GM23248 (cell line): ENCODE results near the gene CEACAM1. TPM values are rescaled to one million over a fixed set of nuclear protein-coding genes. Genes with fewer than 3 reads are reported as not detected.

Source experiments
- DNase-seq: peaks from one replicate; pipeline ENCODE4 v3.0.0-alpha.2; 2015
- H2AFZ ChIP-seq: fragments of 200-600 bp; sonication (generic); 2 replicates; pipeline ENCODE4 v1.6.1; 2016; ENCODE audit warnings: antibody characterized with exemption
- H3F3A ChIP-seq: fragments of 200-600 bp; sonication (generic); 2 replicates; pipeline ENCODE4 v1.6.1; 2016; ENCODE audit warnings: mild to moderate bottlenecking, antibody characterized with exemption, mixed run types; ENCODE audit not compliant: insufficient read depth
- H3K27ac ChIP-seq: fragments of 200-600 bp; sonication (generic); 2 replicates; pipeline ENCODE4 v1.5.1; 2016; ENCODE audit warnings: mild to moderate bottlenecking
- H3K27me3 ChIP-seq: fragments of 200-600 bp; sonication (generic); replicated peaks from 2 replicates; pipeline ENCODE4 v1.6.1; 2016; ENCODE audit warnings: mild to moderate bottlenecking; ENCODE audit not compliant: insufficient read depth
- H3K36me3 ChIP-seq: fragments of 200-600 bp; sonication (generic); 2 replicates; pipeline ENCODE4 v1.6.1; 2016; ENCODE audit warnings: low read depth, mild to moderate bottlenecking
- H3K4me1 ChIP-seq: fragments of 200-600 bp; sonication (generic); 2 replicates; pipeline ENCODE4 v1.6.1; 2016; ENCODE audit warnings: mild to moderate bottlenecking; ENCODE audit not compliant: insufficient read depth
- H3K4me2 ChIP-seq: fragments of 200-600 bp; sonication (generic); one replicate; pipeline ENCODE4 v1.6.1; 2016; ENCODE audit warnings: mild to moderate bottlenecking; ENCODE audit not compliant: unreplicated experiment
- H3K4me3 ChIP-seq: fragments of 200-600 bp; sonication (generic); 2 replicates; pipeline ENCODE4 v1.5.1; 2016; ENCODE audit warnings: mild to moderate bottlenecking
- H3K79me2 ChIP-seq: fragments of 200-600 bp; sonication (generic); 2 replicates; pipeline ENCODE4 v1.6.1; 2016; ENCODE audit warnings: mild to moderate bottlenecking; ENCODE audit not compliant: insufficient read depth
- H3K9ac ChIP-seq: fragments of 200-600 bp; sonication (generic); 2 replicates; pipeline ENCODE4 v1.6.1; 2016; ENCODE audit warnings: mild to moderate bottlenecking
- H3K9me2 ChIP-seq: fragments of 200-600 bp; sonication (generic); 2 replicates; pipeline ENCODE4 v1.6.1; 2016; ENCODE audit warnings: mixed run types, mild to moderate bottlenecking, moderate library complexity; ENCODE audit not compliant: insufficient read depth
- H3K9me3 ChIP-seq: fragments of 200-600 bp; sonication (generic); one replicate; pipeline ENCODE4 v1.6.1; 2017; ENCODE audit warnings: low read depth
- H4K20me1 ChIP-seq: fragments of 200-600 bp; sonication (generic); 2 replicates; pipeline ENCODE4 v1.6.0; 2016; ENCODE audit not compliant: insufficient read depth
- EZH2 ChIP-seq: fragments of 200-600 bp; sonication (generic); IDR thresholded peaks from 2 replicates; pipeline ENCODE4 v1.6.1; 2018; ENCODE audit warnings: antibody characterized with exemption, mild to moderate bottlenecking; ENCODE audit not compliant: insufficient read depth, poor library complexity, severe bottlenecking
- EZH2phosphoT487 ChIP-seq: fragments of 200-600 bp; sonication (generic); IDR thresholded peaks from 2 replicates; pipeline ENCODE4 v1.6.1; 2018; ENCODE audit warnings: antibody characterized with exemption, moderate library complexity, mild to moderate bottlenecking, low read depth; ENCODE audit not compliant: insufficient read depth
- WGBS, 2 experiments: methylation state at CpG; one replicate each; pipeline ENCODE4 v1.1.6; 2015 to 2017; ENCODE audit warnings: low lambda C conversion rate in 2 of 2, low coverage in 1 of 2; ENCODE audit errors: missing lambda C conversion rate in 2 of 2; 5-methylcytosine and 5-hydroxymethylcytosine counted together
- in situ Hi-C: fragments of 300-500 bp; cut with MboI; formaldehyde crosslinking; loops from 2 replicates; pipeline ENCODE4 v1.15.0; 2020
- polyA plus RNA-seq: library from polyadenylated mRNA; unstranded; fragments of >200 nt; fragmentation: Nextera tagmentation; extraction: Ambion mirVana; gene quantifications from 2 replicates; pipeline ENCODE4 v1.2.1, GENCODE V29; 2016
- total RNA-seq: library from RNA; depleted of rRNA; stranded (reverse); fragments of >200 nt; shearing (Covaris generic); gene quantifications from 2 replicates; pipeline ENCODE4 v1.2.3, GENCODE V29; 2014

Gene CEACAM1
- total and polyA plus RNA-seq, 2 experiments from 2014 or later = not detected

- 81 to 83% methylated on average over 9 of the region's 9 CpGs for WGBS, 2 experiments
- no peaks in the 10 kb centered on the region for H3K36me3 ChIP-seq
Observed at GRCh38 chr19:42479736-42480135, 48.5 kb downstream of the CEACAM1 start.

GRCh38 chr19:42478765-42479311 is 49.4 kb downstream of the CEACAM1 start:
- TF ChIP-seq EZH2phosphoT487 (no peak), EZH2 (no peak)
- H3K4me3 ChIP-seq = no peak overlapping the region
- no peaks in the 10 kb centered on the region for H3K79me2 ChIP-seq
- no peak overlapping the region for H3K27ac ChIP-seq
- DNase-seq = no peak
- peaks cover 4% of the 10 kb centered on the region for H3K4me1 ChIP-seq
- H3F3A ChIP-seq = no peaks in the 10 kb centered on the region
- H3K27me3 ChIP-seq = peaks cover 23% of the 10 kb centered on the region
- H3K36me3 ChIP-seq = no peaks in the 10 kb centered on the region
- WGBS, 2 experiments = 90 to 94% methylated on average over 2 of the region's 2 CpGs
- no peaks in the 10 kb centered on the region for H3K9me3 ChIP-seq
- no peak overlapping the region for H3K4me2 ChIP-seq
- no peak overlapping the region for H3K9ac ChIP-seq
- H4K20me1 ChIP-seq = no peaks in the 10 kb centered on the region
- in situ Hi-C loops = no loop called here
- H2AFZ ChIP-seq = no peak overlapping the region
- H3K9me2 ChIP-seq = no peaks in the 10 kb centered on the region

More at GRCh38 chr19:42479736-42480135, 48.5 kb downstream of the CEACAM1 start:
- Histone ChIP-seq H3F3A (no peaks in the 10 kb centered on the region), H3K79me2 (no peaks in the 10 kb centered on the region), H2AFZ (no peak overlapping the region), H4K20me1 (no peaks in the 10 kb centered on the region), H3K9me3 (no peaks in the 10 kb centered on the region), H3K9ac (no peak overlapping the region), H3K27ac (no peak overlapping the region), H3K9me2 (no peaks in the 10 kb centered on the region), H3K4me2 (no peak overlapping the region), H3K4me3 (no peak overlapping the region), H3K27me3 (peaks cover 22% of the 10 kb centered on the region), H3K4me1 (peaks cover 4% of the 10 kb centered on the region)
- no peak for DNase-seq
- no peak for TF ChIP-seq EZH2
- no peak for TF ChIP-seq EZH2phosphoT487
- in situ Hi-C loops = no loop called here

- DNase-seq = no peak
- H3K4me2 ChIP-seq = no peak overlapping the region
- no peaks in the 10 kb centered on the region for H3K9me3 ChIP-seq
- no peak overlapping the region for H2AFZ ChIP-seq
- H3K9me2 ChIP-seq = no peaks in the 10 kb centered on the region
- H4K20me1 ChIP-seq = no peaks in the 10 kb centered on the region
- H3F3A ChIP-seq = no peaks in the 10 kb centered on the region
- in situ Hi-C loops = no loop called here
- no peaks in the 10 kb centered on the region for H3K79me2 ChIP-seq
- no peak for TF ChIP-seq EZH2phosphoT487
- TF ChIP-seq EZH2 = no peak
- H3K36me3 ChIP-seq = no peaks in the 10 kb centered on the region
- H3K4me1 ChIP-seq = peaks cover 4% of the 10 kb centered on the region
- 87 to 88% methylated on average over 2 of the region's 2 CpGs for WGBS, 2 experiments
- peaks cover 29% of the 10 kb centered on the region for H3K27me3 ChIP-seq
- H3K27ac ChIP-seq = no peak overlapping the region
- no peak overlapping the region for H3K4me3 ChIP-seq
- H3K9ac ChIP-seq = no peak overlapping the region
Observed at GRCh38 chr19:42477933-42478332, 50.3 kb downstream of the CEACAM1 start.

GRCh38 chr19:42477117-42477516 is 51.2 kb downstream of the CEACAM1 start:
- WGBS, 2 experiments = 72 to 83% methylated on average over 2 of the region's 2 CpGs
- Histone ChIP-seq H3K9me2 (no peaks in the 10 kb centered on the region), H3K4me1 (peaks cover 4% of the 10 kb centered on the region), H3K79me2 (no peaks in the 10 kb centered on the region), H3F3A (no peaks in the 10 kb centered on the region), H3K9ac (no peak overlapping the region), H2AFZ (no peak overlapping the region), H4K20me1 (no peaks in the 10 kb centered on the region), H3K9me3 (no peaks in the 10 kb centered on the region), H3K4me2 (no peak overlapping the region), H3K36me3 (no peaks in the 10 kb centered on the region), H3K27me3 (peaks cover 37% of the 10 kb centered on the region), H3K27ac (no peak overlapping the region), H3K4me3 (no peak overlapping the region)
- DNase-seq = no peak
- in situ Hi-C loops = no loop called here
- no peak for TF ChIP-seq EZH2phosphoT487
- TF ChIP-seq EZH2 = no peak
